Subcutaneous abdominal adipose tissue (tissue), 5 donors: ENCODE measurements around the gene SHC2.
A peak's percentile ranks its signal among the peaks of the same experiment; 100 is the strongest.
"Not testable (repeated sequence)": the region's sequence is repeated elsewhere in the genome, so short reads cannot be mapped to it uniquely, and the experiment has no call there.

Source experiments
- H3K27ac ChIP-seq: one replicate; pipeline ENCODE4 v1.7.0; 2013; ENCODE audit warnings: low read depth, mild to moderate bottlenecking, inconsistent platforms, low read length, moderate library complexity
- H3K27me3 ChIP-seq, 5 donors: one replicate each; pipeline ENCODE4 v1.7.0; 2013; ENCODE audit warnings: low read length in 5 of 5, inconsistent platforms in 1 of 5; ENCODE audit not compliant: control insufficient read depth in 5 of 5, insufficient read depth in 4 of 5
- H3K36me3 ChIP-seq, 5 donors: one replicate each; pipeline ENCODE4 v1.7.0; 2013; ENCODE audit warnings: low read length in 5 of 5; ENCODE audit not compliant: control insufficient read depth in 5 of 5, insufficient read depth in 5 of 5
- H3K4me1 ChIP-seq, 5 donors: one replicate each; pipeline ENCODE4 v1.7.0; 2013; ENCODE audit warnings: low read length in 5 of 5, mild to moderate bottlenecking in 3 of 5, moderate library complexity in 1 of 5; ENCODE audit not compliant: control insufficient read depth in 5 of 5, insufficient read depth in 5 of 5
- H3K4me3 ChIP-seq, 5 donors: one replicate each; pipeline ENCODE4 v1.7.0; 2013; ENCODE audit warnings: low read length in 5 of 5, low read depth in 1 of 5
- H3K9ac ChIP-seq, 5 donors: one replicate each; pipeline ENCODE4 v1.7.0; 2013; ENCODE audit warnings: low read length in 5 of 5, mild to moderate bottlenecking in 4 of 5, moderate library complexity in 3 of 5
- H3K9me3 ChIP-seq, 5 donors: one replicate each; pipeline ENCODE4 v1.7.0; 2013; ENCODE audit warnings: low read length in 5 of 5; ENCODE audit not compliant: control insufficient read depth in 5 of 5
- donor health status: healthy.
- donor health status: healthy.
- donor health status: healthy.
- donor health status: healthy.
- donor health status: healthy.

SHC2 gene

DNA sequence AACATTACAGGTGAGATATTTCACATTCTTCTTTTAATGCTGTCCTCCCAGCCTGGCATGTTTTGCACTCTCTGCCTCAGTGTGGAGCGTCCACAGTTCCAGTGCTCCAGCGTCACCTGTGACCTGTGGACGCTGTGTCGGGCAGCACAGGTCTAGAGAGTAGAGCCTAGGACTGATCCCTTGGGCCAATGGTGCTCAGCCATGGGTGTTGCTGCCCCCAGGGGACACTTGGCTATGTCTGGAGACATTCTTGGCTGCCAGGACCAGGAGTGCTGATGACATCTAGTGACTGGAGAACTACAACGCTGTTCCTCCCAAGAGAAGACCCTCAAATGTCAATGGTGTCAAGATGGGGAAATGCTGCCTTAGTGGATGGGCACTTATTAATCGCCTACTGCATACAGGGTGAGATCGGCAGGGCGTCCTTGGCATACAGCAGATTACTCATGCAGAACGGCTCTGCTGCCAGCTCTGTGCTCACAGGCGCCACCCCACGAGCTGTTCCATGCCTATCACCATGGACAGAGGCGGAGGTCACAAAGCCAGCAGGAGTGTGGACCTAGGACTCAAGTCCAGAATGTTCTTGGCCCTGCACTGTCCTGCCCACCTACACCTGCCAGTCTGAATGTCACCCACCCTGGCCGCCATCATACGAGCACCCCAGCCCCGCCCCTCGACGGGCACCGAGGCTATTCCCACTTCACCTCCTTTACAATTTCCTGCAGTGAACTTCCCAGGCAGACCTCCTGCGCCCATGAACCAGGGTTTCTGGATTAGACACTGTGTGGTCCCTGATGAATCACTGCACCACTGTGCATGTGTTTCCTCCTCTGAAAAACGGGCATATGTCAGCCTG is 21.6 kb upstream of the SHC2 start:
- H3K27me3 ChIP-seq: peaks cover 3 to 15% (median 13%) of the 10 kb centered on the region in 5 donors
- no peak overlapping the region for H3K27ac ChIP-seq
- no peak overlapping the region for H3K4me3 ChIP-seq
- H3K9me3 ChIP-seq: peaks cover 0 to 12% (median 0%) of the 10 kb centered on the region in 5 donors
- peaks cover 0 to 15% (median 5%) of the 10 kb centered on the region in 5 donors for H3K4me1 ChIP-seq
- no peaks in the 10 kb centered on the region for H3K36me3 ChIP-seq
- no peak overlapping the region for H3K9ac ChIP-seq

DNA sequence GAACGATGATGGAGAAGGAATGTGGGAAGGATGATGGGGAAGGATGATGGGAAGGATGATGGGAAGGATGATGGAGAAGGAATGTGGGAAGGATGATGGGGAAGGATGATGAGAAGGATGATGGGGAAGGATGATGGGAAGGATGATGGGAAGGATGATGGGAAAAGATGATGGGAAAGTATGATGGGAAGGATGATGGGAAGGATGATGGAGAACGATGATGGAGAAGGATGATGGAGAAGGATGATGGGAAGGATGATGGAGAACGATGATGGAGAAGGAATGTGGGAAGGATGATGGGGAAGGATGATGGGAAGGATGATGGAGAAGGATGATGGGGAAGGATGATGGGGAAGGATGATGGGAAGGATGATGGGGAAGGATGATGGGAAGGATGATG is 20.3 kb upstream of the SHC2 start:
- H3K27ac ChIP-seq, H3K4me3 ChIP-seq, H3K9ac ChIP-seq, H3K36me3 ChIP-seq: not testable (repeated sequence)
- H3K4me1 ChIP-seq: peaks cover 0 to 13% (median 5%) of the 10 kb centered on the region in 5 donors
- peaks cover 0 to 12% (median 0%) of the 10 kb centered on the region in 5 donors for H3K9me3 ChIP-seq
- peaks cover 3 to 14% (median 13%) of the 10 kb centered on the region in 5 donors for H3K27me3 ChIP-seq

DNA sequence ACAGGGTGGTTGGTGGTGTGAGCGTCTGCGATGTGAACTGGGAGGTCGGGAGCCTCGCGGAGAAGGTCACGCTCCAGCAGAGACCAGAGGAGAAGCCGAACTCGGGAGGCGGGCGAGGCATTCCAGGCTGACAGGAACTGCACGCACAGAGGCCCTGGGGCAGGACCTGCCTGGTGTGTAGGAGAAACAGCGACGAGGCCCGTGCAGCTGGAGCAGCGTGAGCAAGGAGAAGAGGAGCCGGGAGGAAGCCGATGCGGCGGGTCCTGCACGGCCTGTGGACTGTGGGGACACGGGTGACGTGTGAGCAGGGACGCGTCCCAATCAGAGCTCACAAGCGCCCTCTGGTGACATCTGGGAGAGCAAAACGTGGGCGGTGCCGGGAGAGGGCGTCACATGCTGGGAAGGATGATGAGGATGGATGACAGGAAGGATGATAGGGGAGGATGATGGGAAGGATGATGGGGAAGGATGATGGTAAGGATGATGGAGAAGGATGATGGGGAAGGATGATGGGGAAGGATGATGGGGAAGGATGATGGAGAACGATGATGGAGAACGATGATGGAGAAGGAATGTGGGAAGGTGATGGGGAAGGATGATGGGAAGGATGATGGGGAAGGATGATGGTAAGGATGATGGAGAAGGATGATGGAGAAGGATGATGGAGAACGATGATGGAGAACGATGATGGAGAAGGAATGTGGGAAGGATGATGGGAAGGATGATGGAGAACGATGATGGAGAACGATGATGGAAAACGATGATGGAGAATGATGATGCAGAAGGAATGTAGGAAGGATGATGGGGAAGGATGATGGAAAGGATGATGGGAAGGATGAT is 19.4 kb upstream of the SHC2 start:
- peaks cover 0 to 5% (median 5%) of the 10 kb centered on the region in 5 donors for H3K4me1 ChIP-seq
- no peak overlapping the region for H3K27ac ChIP-seq
- peak overlapping the region in 4 of 5 donors; percentile 49 to 60 (median 56) for H3K4me3 ChIP-seq
- no peaks in the 10 kb centered on the region for H3K36me3 ChIP-seq
- peaks cover 0 to 12% (median 0%) of the 10 kb centered on the region in 5 donors for H3K9me3 ChIP-seq
- peaks cover 0 to 8% (median 5%) of the 10 kb centered on the region in 5 donors for H3K27me3 ChIP-seq
- peak overlapping the region in 3 of 5 donors; percentile 11 to 56 (median 31) for H3K9ac ChIP-seq

DNA sequence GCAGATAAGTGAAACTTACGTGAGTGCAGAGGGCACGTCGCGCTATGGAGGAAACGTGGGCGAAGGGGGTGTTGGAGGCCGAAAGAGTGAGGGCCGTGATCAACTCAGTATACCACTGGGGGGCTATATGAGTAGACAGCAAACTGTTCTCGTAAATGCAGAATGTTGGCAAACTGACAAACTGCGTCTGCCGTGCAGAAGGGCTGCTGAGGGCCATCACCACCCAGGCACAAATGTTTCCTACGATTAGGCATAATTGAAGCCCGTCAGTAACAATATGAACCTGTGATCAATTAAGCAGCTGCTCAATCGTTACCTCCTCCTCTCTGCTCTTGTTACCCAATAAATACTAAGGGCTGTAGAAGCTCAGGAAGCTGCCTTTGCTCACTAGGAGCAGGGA is 18.1 kb upstream of the SHC2 start:
- Histone ChIP-seq H3K27ac (no peak overlapping the region), H3K27me3 (peaks cover 0 to 7% (median 4%) of the 10 kb centered on the region in 5 donors), H3K36me3 (no peaks in the 10 kb centered on the region), H3K4me3 (no peak overlapping the region), H3K9me3 (peaks cover 0 to 12% (median 0%) of the 10 kb centered on the region in 5 donors), H3K9ac (no peak overlapping the region), H3K4me1 (peaks cover 0 to 15% (median 5%) of the 10 kb centered on the region in 5 donors)

DNA sequence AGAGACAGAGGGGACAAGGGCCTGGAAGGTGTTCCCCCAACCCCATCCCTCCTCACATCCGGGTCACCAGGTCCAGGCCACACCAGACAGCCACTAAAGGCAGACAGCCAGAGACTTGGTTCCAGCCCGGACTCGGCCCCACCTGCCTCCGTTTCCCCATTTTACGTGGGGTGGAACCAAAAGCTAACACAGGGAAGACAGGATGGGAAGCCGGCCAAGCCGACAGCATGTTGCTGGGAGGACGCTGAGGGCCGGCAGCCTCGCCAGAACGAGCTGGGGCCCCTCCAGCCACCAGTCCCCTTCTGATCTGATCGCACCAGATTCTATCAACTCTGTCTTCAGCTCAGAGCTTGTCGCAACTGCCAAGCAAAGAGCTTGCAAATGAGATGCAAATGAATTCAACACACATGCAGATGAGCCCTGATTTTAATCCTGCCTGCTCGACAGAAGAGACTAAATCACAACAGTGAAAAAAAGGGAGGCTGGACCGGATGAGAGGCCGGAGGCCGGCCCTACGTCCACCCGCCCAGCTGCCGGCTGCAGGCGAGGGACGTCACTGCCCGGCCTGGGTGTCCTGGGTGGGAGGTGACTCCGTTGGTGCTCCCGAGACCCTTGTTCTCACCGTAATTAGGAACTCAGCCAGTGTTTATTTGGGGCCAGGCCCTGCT is 17.5 kb upstream of the SHC2 start:
- peaks cover 0 to 15% (median 5%) of the 10 kb centered on the region in 5 donors for H3K4me1 ChIP-seq
- H3K36me3 ChIP-seq: no peaks in the 10 kb centered on the region
- H3K27ac ChIP-seq: no peak overlapping the region
- H3K9me3 ChIP-seq: peaks cover 0 to 12% (median 0%) of the 10 kb centered on the region in 5 donors
- no peak overlapping the region for H3K9ac ChIP-seq
- no peak overlapping the region for H3K4me3 ChIP-seq
- peaks cover 0 to 7% (median 4%) of the 10 kb centered on the region in 5 donors for H3K27me3 ChIP-seq

DNA sequence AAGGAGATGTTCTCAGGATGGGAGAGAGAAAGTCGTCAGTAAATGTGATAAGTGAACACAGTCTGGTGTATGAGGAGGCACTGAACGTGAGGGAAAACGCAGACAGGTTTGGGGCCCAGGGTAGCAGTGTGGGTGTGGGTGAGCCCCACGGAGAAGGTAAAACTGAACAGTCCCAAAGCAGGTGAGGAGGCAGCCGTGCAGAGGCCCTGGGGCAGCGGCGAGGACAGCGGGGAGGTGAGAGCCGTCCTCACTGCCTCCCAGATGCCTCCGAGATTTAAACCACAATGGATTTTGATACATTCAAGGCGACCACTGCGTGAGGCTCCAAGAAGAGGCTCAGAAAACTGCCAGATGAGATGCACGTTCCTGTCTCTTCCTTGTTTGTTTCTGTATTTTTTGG is 14.5 kb upstream of the SHC2 start:
- Histone ChIP-seq H3K36me3 (no peaks in the 10 kb centered on the region), H3K4me3 (no peak overlapping the region), H3K9ac (no peak overlapping the region), H3K27ac (no peak overlapping the region), H3K27me3 (peaks cover 0 to 7% (median 4%) of the 10 kb centered on the region in 5 donors), H3K4me1 (peaks cover 0 to 15% (median 5%) of the 10 kb centered on the region in 5 donors), H3K9me3 (peaks cover 0 to 1% (median 0%) of the 10 kb centered on the region in 5 donors)

DNA sequence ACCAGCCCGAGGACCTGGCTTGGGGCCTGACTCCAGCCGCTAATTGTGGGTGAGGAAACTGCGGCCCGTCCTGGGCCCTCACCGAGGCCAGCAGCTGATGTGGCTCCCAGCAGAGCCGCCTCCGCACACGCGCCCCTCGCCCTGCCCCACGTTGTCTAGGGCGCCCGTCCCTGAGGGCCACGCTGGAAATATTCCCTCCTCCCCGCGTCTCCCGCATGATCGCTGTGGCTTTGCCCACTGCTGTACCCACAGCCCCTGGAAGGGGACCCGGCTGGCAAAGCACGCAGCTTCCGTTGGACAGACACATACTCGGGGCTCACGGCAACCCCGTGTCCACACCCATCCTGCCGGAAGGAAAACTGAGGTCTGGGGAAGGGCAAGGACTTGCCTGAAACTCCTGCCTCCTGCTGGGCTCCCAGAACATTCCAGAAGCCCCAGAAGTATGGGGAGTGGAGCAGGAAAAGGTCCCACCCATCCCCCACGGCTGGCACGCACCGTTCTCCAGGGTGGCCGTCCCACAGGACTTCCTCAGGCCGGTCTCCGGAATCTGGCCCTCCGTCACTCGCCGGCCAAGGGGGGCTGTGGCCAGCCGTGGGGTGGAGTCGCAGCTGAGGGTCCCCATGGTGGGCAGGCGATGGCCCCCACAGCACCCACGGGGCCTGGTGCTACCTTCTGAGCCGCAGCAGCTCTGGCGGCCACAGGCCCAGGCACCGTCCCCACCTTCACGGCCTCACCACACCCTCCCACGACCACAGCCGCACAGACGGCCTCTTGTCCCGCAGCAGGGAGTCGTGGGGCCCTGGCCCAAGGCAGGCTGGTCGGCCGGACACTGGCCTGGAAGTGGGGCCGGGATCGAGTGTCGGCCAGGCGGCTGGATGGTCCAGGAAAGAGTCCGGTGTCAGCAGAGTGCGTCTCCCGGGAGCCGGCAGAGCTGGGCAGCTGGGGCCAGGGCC is 13.6 kb upstream of the SHC2 start:
- H3K9me3 ChIP-seq: no peaks in the 10 kb centered on the region
- H3K4me3 ChIP-seq: peak overlapping the region in 2 of 5 donors; percentile 26 to 30
- H3K9ac ChIP-seq: peak overlapping the region in 1 of 5 donors; percentile 48
- no peaks in the 10 kb centered on the region for H3K36me3 ChIP-seq
- H3K4me1 ChIP-seq: peaks cover 0 to 10% (median 0%) of the 10 kb centered on the region in 5 donors
- H3K27ac ChIP-seq: no peak overlapping the region
- peaks cover 0 to 7% (median 4%) of the 10 kb centered on the region in 5 donors for H3K27me3 ChIP-seq

DNA sequence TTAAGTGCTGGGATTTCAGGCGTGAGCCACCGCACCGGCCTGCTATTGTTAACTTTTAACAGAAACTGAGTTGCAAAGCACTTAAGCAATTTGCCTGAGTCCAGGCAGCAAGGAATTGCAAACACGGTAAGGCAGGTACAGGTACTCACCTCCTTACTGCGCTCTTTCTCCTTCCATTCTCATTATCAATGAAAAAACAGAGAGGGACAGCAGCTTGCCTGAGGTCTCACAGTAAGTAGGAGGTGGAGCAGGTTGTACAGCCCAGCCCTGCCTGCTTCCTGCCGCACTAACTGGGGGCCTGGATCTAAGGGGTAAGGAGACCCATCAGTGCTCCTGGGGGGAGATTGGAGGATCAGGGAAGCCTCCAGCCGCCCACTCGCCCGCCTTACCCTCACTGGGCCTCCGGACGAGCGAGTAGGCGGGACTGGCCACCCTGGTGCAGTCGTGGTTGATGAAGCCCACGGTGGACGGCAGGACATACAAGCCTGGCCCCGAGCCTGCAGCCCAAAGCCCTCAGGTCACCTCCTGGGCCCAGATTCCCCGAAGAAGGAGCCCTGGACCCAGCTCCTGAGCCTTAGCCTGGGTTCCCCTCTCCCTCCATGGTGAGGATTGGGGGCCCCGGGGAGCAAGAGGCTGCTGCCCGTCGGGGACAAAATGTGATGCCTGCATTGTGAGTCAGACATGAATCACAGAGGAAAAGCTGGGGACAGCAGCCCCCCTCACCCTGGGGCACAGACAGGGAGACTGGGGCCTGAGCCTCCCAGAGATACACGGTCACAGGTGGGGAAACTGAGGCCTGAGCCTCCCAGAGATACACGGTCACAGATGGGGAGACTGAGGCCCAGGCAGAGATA is 11.4 kb upstream of the SHC2 start:
- Histone ChIP-seq H3K4me1 (peaks cover 0 to 10% (median 0%) of the 10 kb centered on the region in 5 donors), H3K36me3 (no peaks in the 10 kb centered on the region), H3K27me3 (peaks cover 0 to 7% (median 4%) of the 10 kb centered on the region in 5 donors), H3K9ac (no peak overlapping the region), H3K4me3 (no peak overlapping the region), H3K27ac (no peak overlapping the region), H3K9me3 (peaks cover 0 to 3% (median 0%) of the 10 kb centered on the region in 5 donors)
